COLO668 (cell line): ENCODE measurements around the gene PDE1C.

Experiments
- DNase-seq: peaks from one replicate; lab custom pipeline; 2025; ENCODE audit not compliant: unreplicated experiment; lab: John Stamatoyannopoulos, UW

Gene PDE1C

DNA sequence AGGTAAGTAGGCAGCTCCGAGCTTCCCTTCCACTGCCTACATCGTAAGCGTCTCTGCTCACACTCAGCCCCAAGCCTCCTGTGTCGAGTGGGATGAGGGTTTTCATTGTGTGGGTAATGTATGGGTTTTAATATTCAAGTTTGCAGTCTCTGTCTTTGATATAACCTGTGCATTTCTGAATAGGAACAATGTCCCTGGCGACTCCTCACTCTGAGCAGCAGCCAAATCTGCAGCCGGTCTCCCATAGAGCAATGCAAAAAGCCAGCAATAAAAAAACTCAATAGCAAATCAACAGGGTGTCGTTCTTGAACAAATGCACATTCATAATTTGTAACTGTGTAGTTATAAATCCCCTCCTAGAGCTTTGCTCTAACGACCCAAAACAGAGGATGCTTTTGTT is 349.8 kb downstream of the PDE1C start:
- no peak for DNase-seq

DNA sequence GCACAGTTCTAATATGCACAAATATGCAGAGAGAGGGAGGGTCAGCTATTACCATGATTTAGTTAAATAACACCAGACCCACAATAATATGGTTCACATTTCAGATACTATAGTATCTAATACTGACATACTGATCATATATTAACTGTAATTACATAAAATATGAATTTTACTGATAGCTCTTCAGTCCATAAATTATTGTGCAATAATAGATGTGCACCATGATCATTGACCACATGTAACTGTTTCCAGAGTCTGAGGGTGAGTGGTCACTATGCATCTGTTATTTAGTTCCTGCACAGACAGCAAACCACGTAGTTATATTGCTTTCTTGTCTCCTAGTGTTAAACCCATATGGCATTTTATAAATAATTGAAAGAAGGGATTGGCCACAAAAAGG is 353.9 kb downstream of the PDE1C start:
- no peak for DNase-seq

DNA sequence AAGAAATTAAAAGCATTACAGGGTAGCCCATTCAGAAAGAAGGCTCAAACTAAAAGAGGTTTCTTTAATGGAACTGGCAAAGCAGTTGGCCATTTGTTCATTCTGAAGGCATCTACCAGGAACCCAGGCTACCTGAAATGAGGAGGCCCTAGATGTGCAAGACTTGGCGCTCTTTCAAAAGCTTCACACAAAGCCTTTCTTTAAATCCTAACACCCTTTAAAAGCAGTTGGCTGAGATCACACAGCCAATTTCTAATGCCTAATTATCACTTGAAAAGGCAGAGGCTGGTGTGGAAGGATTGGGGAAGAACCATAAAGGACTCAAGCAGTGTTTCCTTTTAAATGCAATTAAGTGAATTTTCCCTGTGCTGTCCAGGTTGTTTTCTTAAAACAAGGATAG is 360.0 kb downstream of the PDE1C start:
- no peak for DNase-seq

DNA sequence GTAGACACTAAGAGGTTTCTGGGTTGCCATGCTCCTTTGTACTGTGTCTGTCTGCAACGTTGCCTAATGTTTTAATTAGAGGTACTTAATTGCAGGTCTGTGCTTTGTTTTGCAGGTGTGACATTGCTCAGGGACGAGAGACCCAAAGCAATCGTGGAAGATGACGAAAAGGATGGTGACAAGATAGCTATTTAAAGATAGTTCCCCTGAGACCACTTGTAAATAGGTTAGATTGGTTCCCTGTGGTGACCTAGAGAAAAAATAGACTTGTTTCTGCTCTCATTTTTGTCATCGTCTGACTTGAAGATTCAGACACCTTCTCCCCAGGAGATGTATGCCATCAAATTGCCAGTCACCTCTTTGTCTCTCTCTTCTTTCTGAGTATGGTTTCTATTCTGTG is 363.1 kb downstream of the PDE1C start:
- DNase-seq: no peak

DNA sequence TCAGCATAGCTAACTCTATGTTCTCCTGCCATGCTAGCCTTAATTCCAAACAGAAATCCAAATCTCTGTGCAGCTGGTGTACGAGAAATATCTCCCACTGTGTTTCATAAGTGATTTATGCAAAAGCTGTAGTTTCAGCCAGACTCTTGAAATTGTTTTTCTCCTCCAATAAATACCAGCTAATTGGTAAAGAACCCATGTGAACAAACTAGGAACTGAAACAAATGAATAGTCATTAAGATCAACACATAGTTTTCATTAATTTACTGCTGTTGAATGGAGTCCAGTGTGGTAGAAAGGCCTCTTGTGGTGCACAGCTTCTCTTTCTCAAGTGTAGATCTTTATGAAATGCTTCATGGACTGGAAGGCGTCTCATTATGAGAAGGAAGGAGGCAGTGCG is 364.8 kb downstream of the PDE1C start:
- no peak for DNase-seq

DNA sequence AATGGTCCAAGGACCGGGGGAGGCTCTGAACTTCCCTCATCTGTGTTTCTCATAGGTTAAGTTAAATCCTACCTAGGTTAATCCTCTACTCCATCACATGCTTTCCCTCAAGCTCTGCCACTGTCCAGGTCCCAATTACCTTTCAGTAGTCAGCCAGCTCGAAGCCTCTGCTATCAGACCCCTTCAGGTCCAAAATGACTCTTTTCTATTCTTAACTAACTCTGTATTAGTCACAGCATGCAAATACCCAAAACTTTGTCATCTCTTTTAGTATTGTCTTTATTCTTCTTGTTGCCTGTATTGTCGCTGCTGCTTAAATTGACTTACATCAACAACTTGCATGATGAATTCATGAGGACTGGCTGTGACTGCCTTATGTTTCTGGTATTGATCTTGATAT is 367.9 kb downstream of the PDE1C start:
- no peak for DNase-seq
